AG08395 (cell line): Measurements from ENCODE around the gene ZNRF3.
A peak's percentile ranks its signal among the peaks of the same experiment; 100 is the strongest.

Source experiments
- DNase-seq: peaks from one replicate; pipeline ENCODE4 v3.0.0; 2012; ENCODE audit warnings: mixed read lengths, low spot score

ZNRF3 gene

GRCh38 chr22:28953976-28954880 lies 70.9 kb downstream of the ZNRF3 start:
- no peak for DNase-seq

GRCh38 chr22:28955817-28956216 lies 72.4 kb downstream of the ZNRF3 start:
- DNase-seq: no peak

- DNase-seq: no peak
Measured at GRCh38 chr22:28956506-28956905, 73.1 kb downstream of the ZNRF3 start.

- DNase-seq: peak; percentile 14
Measured at GRCh38 chr22:28958611-28959010, 75.2 kb downstream of the ZNRF3 start.

- DNase-seq: no peak
Measured at GRCh38 chr22:28962042-28962554, 78.7 kb downstream of the ZNRF3 start.

GRCh38 chr22:28963362-28963761 lies 80.0 kb downstream of the ZNRF3 start:
- DNase-seq: no peak

GRCh38 chr22:28967163-28967665 lies 83.8 kb downstream of the ZNRF3 start:
- no peak for DNase-seq

- DNase-seq: no peak
Measured at GRCh38 chr22:28967969-28968368, 84.6 kb downstream of the ZNRF3 start.

- no peak for DNase-seq
Measured at GRCh38 chr22:28969401-28970168, 86.2 kb downstream of the ZNRF3 start.

- DNase-seq: no peak
Measured at GRCh38 chr22:28973352-28973751, 90.0 kb downstream of the ZNRF3 start.

- peak; percentile 29 for DNase-seq
Measured at GRCh38 chr22:28977060-28977459, 93.7 kb downstream of the ZNRF3 start.

GRCh38 chr22:28977481-28977971 lies 94.2 kb downstream of the ZNRF3 start:
- DNase-seq: peak; percentile 24

- peak; percentile 48 for DNase-seq
Measured at GRCh38 chr22:28978158-28978557, 94.8 kb downstream of the ZNRF3 start.

- no peak for DNase-seq
Measured at GRCh38 chr22:28978863-28979796, 95.8 kb downstream of the ZNRF3 start.

- DNase-seq: no peak
Measured at GRCh38 chr22:28980326-28980725, 97.0 kb downstream of the ZNRF3 start.

- DNase-seq: no peak
Measured at GRCh38 chr22:28981818-28982499, 98.6 kb downstream of the ZNRF3 start.

- no peak for DNase-seq
Measured at GRCh38 chr22:28983190-28983589, 99.8 kb downstream of the ZNRF3 start.

- DNase-seq: no peak
Measured at GRCh38 chr22:28983788-28984441, 100.5 kb downstream of the ZNRF3 start.

GRCh38 chr22:28984482-28985158 lies 101.2 kb downstream of the ZNRF3 start:
- no peak for DNase-seq
